ENCODE measurements around the gene CES5A. TPM values are rescaled to one million over a fixed set of nuclear protein-coding genes. Genes with fewer than 3 reads are reported as not detected.

Gene CES5A
- total and polyA plus RNA-seq, 2 of the 8 experiments (the other 6 are each of a cell fraction or from before 2014, with no cell fraction given) = not detected

GRCh38 chr16:55914383-55914782 is 39.2 kb upstream of the CES5A start:
- Histone ChIP-seq H3K4ac (replicated peaks; ENCODE audit: insufficient read length, low read depth, low read length) (no peak overlapping the region), H3K4me3 (ENCODE audit: extremely low read depth in 1 of 4, insufficient read depth in 2 of 4, low read depth in 3 of 4, low read length in 4 of 4) (no peak overlapping the region), H3K9ac (replicated peaks in 1 of 4; ENCODE audit: extremely low read depth in 1 of 4, low read depth in 3 of 4, low read length in 3 of 4) (no peak overlapping the region), H3K4me1 (replicated peaks in 1 of 4; ENCODE audit: control insufficient read depth in 3 of 4, insufficient read depth in 4 of 4, low read length in 3 of 4) (no peaks in the 10 kb centered on the region), H4K91ac (replicated peaks; ENCODE audit: insufficient read length, low read length) (no peak overlapping the region), H3K4me2 (ENCODE audit: insufficient read depth in 1 of 2, low read depth in 2 of 2, low read length in 2 of 2) (no peak overlapping the region), H4K8ac (ENCODE audit: extremely low read depth, insufficient read depth, low read length) (no peak overlapping the region), H4K20me1 (replicated peaks in 1 of 2; ENCODE audit: control insufficient read depth in 1 of 2, insufficient read depth in 2 of 2, low read length in 2 of 2) (no peaks in the 10 kb centered on the region), H3K27me3 (replicated peaks in 1 of 4; ENCODE audit: control insufficient read depth in 3 of 4, extremely low read depth in 1 of 4, insufficient read depth in 3 of 4, low read length in 3 of 4) (no peaks in the 10 kb centered on the region), H2BK15ac (ENCODE audit: low read length) (no peak overlapping the region), H3K56ac (replicated peaks; ENCODE audit: insufficient read length, low read depth, low read length) (no peak overlapping the region), H3K79me2 (ENCODE audit: control insufficient read depth in 1 of 2, insufficient read depth in 2 of 2, low read length in 2 of 2) (no peaks in the 10 kb centered on the region), H2BK5ac (ENCODE audit: low read depth, low read length) (no peak overlapping the region), H3K18ac (ENCODE audit: extremely low read depth, low read length) (no peak overlapping the region), H3K23me2 (ENCODE audit: low read depth, low read length) (no peaks in the 10 kb centered on the region; the same call in 1 of the 2 replicates), H3K36me3 (ENCODE audit: control insufficient read depth in 2 of 4, insufficient read depth in 4 of 4, low read length in 3 of 4) (no peaks in the 10 kb centered on the region), H4K5ac (ENCODE audit: insufficient read length, low read depth, low read length) (no peak overlapping the region), H3K14ac (ENCODE audit: insufficient read length) (no peak overlapping the region), H2AFZ (ENCODE audit: low read length) (no peak overlapping the region), H2AK5ac (ENCODE audit: low read depth, low read length) (no peak overlapping the region), H3K27ac (ENCODE audit: low read depth, low read length) (no peak overlapping the region), H2BK120ac (replicated peaks; ENCODE audit: low read depth, low read length) (no peak overlapping the region), H3K79me1 (ENCODE audit: low read depth, low read length) (no peaks in the 10 kb centered on the region), H3K9me3 (ENCODE audit: insufficient read depth in 2 of 2, low read depth in 1 of 2, low read length in 1 of 2) (no peaks in the 10 kb centered on the region), H2BK20ac (ENCODE audit: low read length) (no peak overlapping the region), H3K23ac (ENCODE audit: insufficient read length) (no peak overlapping the region), H2BK12ac (ENCODE audit: low read depth, low read length) (no peak overlapping the region)
- no peak for TF ChIP-seq CHD1 (IDR thresholded peaks at IDR 0.05; ENCODE audit: low read depth, low read length)
- TF ChIP-seq JUN (IDR thresholded peaks at IDR 0.05; ENCODE audit: low read depth, low read length) = no peak
- TF ChIP-seq CBX5 (IDR thresholded peaks at IDR 0.05; ENCODE audit: low read depth, low read length) = no peak
- no peak for TF ChIP-seq SAP30 (IDR thresholded peaks at IDR 0.05; ENCODE audit: insufficient read depth, insufficient replicate concordance, low read length)
- TF ChIP-seq POU5F1 (IDR thresholded peaks at IDR 0.05; ENCODE audit: low read depth, low read length) = no peak
- no peak for TF ChIP-seq NANOG (IDR thresholded peaks at IDR 0.05; ENCODE audit: insufficient read depth, low read depth, low read length, poor library complexity, severe bottlenecking)
- no peak for TF ChIP-seq JUND (IDR thresholded peaks at IDR 0.05; ENCODE audit: low read length)
- TF ChIP-seq, protein P1, sequence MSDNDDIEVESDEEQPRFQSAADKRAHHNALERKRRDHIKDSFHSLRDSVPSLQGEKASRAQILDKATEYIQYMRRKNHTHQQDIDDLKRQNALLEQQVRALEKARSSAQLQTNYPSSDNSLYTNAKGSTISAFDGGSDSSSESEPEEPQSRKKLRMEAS (IDR thresholded peaks at IDR 0.05) = no peak
- no peak for TF ChIP-seq EP300 (IDR thresholded peaks at IDR 0.05; ENCODE audit: borderline replicate concordance in 1 of 2, low read depth in 2 of 2, low read length in 2 of 2)
- WGBS, 2 experiments (ENCODE audit: extremely low coverage in 1 of 2, insufficient coverage in 1 of 2, insufficient read length in 1 of 2, insufficient replicate concordance in 2 of 2, low coverage in 1 of 2, low lambda C conversion rate in 2 of 2, missing lambda C conversion rate in 1 of 2) = 71% methylated on average over 6 of the region's 6 CpGs; no CpG with 5 or more reads in 1 of the 2 experiments
- FAIRE-seq = no peak
- CTCF ChIA-PET (ENCODE audit: partially characterized antibody) = interaction anchor here (0.9 kb wide), 1 partner anchor 15 kb away, joined by 3 read pairs; no protein-coding TSS in a partner anchor
- DNase-seq (ENCODE audit: low read depth in 1 of 2, low spot score in 2 of 2) = no peak
- POLR2A ChIA-PET (ENCODE audit: partially characterized antibody) = no interaction called here

All from H1 (cell line).